GM10248 (cell line): Measurements from ENCODE around the gene MPZL3.

Experiments used
- CTCF ChIA-PET: fragments of 300-600 bp; sonication (Branson Sonifier 250); formaldehyde crosslinking; extraction: SDS; loops from one replicate; lab custom pipeline; 2021; ENCODE audit warnings: antibody characterized with exemption; lab: Yijun Ruan, JAX
- POLR2A ChIA-PET: fragments of 350-650 bp; sonication (Branson Sonifier 250); formaldehyde crosslinking; extraction: SDS; loops from one replicate; lab custom pipeline; 2020; ENCODE audit warnings: antibody characterized with exemption; lab: Yijun Ruan, JAX
- DNase-seq: peaks from one replicate; pipeline ENCODE4 v3.0.0; 2012; ENCODE audit errors: extremely low spot score
- TF ChIP-seq, protein P1 (sequence below): IDR thresholded peaks from 2 replicates; pipeline ENCODE4 v1.5.1; 2012; ENCODE audit warnings: mild to moderate bottlenecking, low read depth; ENCODE audit errors: extremely low read depth, missing control alignments, control extremely low read depth

MPZL3 gene

DNA sequence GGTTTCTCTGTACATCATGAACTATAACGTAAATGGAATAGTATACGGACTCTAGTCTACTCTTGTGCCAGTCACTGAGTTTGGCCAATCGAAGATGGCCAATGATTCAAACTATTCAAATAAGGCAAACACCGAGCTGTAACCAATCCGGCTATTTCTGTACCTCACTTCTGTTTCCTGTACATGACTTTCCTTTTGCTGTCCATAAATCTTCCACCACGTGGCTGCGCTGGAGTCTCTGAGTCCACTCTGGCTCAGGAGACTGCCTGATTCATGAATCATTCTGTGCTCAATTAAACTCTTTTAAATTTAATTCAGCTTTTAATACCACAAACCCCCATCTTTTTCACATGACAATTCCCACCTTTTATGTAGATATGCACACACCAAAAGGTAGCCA, 25.9 kb downstream of the MPZL3 start:
- CTCF ChIA-PET, result interaction anchor here (1.1 to 1.9 kb wide), 3 partner anchors 14 to 28 kb away, joined by 4 to 10 read pairs (median 4); no protein-coding TSS in a partner anchor
- TF ChIP-seq, protein P1, sequence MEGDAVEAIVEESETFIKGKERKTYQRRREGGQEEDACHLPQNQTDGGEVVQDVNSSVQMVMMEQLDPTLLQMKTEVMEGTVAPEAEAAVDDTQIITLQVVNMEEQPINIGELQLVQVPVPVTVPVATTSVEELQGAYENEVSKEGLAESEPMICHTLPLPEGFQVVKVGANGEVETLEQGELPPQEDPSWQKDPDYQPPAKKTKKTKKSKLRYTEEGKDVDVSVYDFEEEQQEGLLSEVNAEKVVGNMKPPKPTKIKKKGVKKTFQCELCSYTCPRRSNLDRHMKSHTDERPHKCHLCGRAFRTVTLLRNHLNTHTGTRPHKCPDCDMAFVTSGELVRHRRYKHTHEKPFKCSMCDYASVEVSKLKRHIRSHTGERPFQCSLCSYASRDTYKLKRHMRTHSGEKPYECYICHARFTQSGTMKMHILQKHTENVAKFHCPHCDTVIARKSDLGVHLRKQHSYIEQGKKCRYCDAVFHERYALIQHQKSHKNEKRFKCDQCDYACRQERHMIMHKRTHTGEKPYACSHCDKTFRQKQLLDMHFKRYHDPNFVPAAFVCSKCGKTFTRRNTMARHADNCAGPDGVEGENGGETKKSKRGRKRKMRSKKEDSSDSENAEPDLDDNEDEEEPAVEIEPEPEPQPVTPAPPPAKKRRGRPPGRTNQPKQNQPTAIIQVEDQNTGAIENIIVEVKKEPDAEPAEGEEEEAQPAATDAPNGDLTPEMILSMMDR, result no peak
- POLR2A ChIA-PET, result no interaction called here
- DNase-seq, result no peak

DNA sequence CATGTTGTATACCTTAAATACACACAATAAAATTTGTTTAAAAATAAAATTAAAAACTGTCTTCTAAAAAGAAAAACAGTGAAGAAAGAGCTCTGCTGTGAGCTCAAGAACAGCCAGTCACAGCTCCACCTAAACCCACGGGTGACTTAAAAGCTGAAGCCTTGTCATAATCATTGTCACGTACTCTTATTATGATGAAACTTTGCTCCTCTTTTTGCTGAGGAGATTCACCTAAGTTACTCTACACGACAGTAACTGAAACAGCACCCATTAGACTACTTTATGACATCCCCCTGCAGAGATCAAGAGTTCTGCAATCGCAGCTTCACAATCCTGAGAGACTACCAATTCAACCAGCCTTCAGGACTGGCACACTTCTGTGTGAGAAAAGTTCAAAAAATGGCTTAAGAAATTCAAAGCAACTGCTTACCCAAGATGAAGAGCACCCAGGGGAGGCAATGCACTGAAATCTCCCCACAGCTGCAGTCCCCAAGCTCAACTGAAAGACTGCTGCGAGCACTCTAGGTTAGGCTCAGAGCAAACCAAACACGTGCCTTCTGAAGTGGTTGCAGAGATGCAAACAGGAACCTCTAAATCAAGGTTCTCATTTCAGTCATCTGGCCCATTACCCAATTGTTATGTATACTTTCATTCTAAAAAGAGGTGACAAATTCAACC, 27.5 kb downstream of the MPZL3 start, which contains the start of gene JAML:
TSS of gene JAML (minus strand) at position 501 of the 678 bp plus-strand sequence. CDS start 10,145 bp downstream, outside the sequence.
- TF ChIP-seq, protein P1, result no peak
- ChIA-PET CTCF (interaction anchor here (1.7 kb wide), 1 partner anchor 13 kb away, joined by 4 read pairs; no protein-coding TSS in a partner anchor), POLR2A (interaction anchor here (1.0 kb wide), 1 partner anchor 10 kb away, joined by 3 read pairs; no protein-coding TSS in a partner anchor)

DNA sequence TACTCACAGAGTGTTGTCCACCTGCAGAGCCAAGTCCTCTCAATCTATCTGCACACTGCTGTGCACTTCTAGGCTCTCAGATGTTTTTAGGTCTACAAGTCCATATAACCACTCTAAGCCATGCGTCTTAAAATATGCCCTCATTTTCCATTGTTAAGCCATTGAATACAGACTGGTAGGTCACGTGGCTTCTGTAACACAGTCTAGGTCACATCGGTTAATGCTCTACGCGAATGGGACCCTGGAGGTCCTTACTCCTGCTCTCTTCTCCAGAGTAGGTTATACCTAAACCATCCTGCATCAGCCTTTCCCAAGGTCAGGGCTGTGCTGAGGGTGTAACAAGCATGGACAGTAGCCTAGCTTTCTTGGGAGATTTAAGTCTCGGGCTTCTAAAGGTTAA, 28.2 kb downstream of the MPZL3 start:
- CTCF ChIA-PET, result interaction anchor here (1.7 kb wide), 1 partner anchor 12 kb away, joined by 4 read pairs; no protein-coding TSS in a partner anchor
- POLR2A ChIA-PET, result no interaction called here
- DNase-seq, result no peak
- TF ChIP-seq, protein P1, result no peak

More for the DNA sequence above, 27.5 kb downstream of the MPZL3 start, which contains the start of gene JAML:
- DNase-seq, result peak; percentile 38

DNA sequence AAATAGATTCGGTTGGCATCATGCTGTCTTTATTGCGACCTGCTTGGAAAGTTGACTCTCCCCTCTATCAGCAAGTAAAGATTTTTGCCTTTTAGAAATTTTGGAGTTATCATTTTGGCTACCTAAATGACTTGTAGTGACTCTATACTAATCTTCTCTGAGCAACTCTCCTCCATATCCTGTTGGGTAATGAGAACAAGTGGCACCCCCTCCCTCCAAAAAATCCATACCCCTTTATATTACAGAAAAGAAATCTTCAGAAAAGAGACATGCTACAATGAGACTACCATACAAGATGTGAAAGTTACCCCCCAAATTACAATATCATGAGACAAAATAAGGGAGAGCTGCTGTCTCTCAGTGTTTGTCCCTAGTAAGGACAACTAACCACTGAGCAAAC, 28.6 kb downstream of the MPZL3 start:
- TF ChIP-seq, protein P1, result no peak
- ChIA-PET CTCF (interaction anchor here (1.7 kb wide), 1 partner anchor 12 kb away, joined by 4 read pairs; no protein-coding TSS in a partner anchor), POLR2A (no interaction called here)
- DNase-seq, result no peak

DNA sequence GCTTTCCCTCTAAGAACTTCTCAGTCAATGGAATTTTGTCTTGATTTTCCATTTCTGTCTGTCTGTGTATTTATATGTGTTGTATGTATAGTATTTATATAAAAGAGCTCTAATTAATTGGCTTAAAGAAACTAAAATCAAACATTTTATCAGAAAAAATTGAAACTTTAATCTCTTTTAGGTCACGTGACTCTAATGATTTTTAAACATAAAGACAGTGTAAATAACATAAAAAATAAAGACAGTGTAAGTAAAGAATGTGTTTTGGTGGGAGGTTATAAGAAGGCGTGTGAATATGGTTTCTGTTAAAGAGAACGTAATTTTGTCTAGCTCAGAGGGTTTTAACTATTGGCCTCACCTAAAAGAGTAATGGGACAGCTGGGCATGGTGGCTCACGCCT, 29.7 kb downstream of the MPZL3 start:
- POLR2A ChIA-PET, result no interaction called here
- no peak for DNase-seq
- CTCF ChIA-PET, result interaction anchor here (1.2 kb wide), 1 partner anchor 24 kb away, joined by 3 read pairs; no protein-coding TSS in a partner anchor
- TF ChIP-seq, protein P1, result no peak

DNA sequence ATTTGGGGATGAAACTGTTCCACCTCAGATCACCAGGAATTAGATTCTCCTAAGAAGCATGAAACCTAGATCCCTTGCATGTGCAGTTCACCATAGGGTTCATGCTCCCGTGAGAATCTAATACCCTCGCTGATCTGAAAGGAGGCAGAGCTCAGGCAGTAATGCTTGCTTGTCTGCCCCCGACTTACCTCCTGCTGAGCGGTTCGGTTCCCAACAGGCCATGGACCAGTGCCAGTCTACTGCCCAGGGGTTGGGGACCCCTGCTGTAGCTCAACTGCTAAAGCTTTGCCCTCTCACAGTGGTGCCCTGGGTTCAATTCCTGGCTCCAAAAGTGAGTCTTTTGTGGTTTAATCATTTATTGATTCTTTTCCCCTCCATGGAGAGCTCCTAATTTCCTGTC, 30.7 kb downstream of the MPZL3 start:
- TF ChIP-seq, protein P1, result no peak
- CTCF ChIA-PET, result interaction anchor here (2.2 kb wide), 1 partner anchor 23 kb away, joined by 9 read pairs; no protein-coding TSS in a partner anchor
- DNase-seq, result no peak
- POLR2A ChIA-PET, result no interaction called here
